ENCODE results near the gene ARPC2. TPM values are rescaled to one million over a fixed set of nuclear protein-coding genes. Genes with fewer than 3 reads are reported as not detected.

ARPC2 gene
- polyA plus RNA-seq, 1 experiment, result 666 TPM

DNA sequence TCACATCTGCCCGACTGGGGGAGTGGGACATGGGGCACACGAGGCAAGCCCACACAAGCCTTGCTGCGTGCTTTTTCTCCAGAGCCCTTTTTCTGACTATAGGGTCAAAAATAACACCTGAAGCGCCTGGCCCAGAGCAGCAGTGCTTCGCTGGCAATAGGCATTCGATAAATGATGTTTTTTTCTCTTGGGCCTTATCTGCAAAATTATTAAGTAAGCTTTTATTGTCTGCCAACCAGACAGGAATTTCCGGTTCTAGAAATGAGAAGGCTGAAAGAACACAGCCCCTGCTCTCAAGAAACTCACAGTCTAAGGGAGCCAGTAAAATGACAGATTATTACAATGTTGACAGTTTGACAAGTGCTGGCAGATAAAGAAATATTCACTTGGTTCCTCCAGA lies 78.0 kb downstream of the ARPC2 start:
- POLR2A ChIA-PET, result interaction anchor here (0.9 to 1.9 kb wide), 2 partner anchors 8 to 97 kb away, joined by 3 to 6 read pairs; no protein-coding TSS in a partner anchor
- Histone ChIP-seq H3K27me3 (ENCODE audit: control insufficient read depth, insufficient read depth, low read length) (no peaks in the 10 kb centered on the region), H3K4me3 (ENCODE audit: low read depth, low read length) (no peak overlapping the region), H3K9me3 (ENCODE audit: control insufficient read depth, insufficient read depth, low read length) (no peaks in the 10 kb centered on the region), H3K27ac (ENCODE audit: low read depth, low read length) (no peak overlapping the region)
- no peak for DNase-seq (ENCODE audit: low read depth, low spot score)
- CTCF ChIA-PET, result interaction anchor here (0.6 to 4.1 kb wide), 3 partner anchors 62 to 101 kb away, joined by 4 to 19 read pairs (median 9); partner anchors contain the start of gene CATIP
- TF ChIP-seq, protein P1, sequence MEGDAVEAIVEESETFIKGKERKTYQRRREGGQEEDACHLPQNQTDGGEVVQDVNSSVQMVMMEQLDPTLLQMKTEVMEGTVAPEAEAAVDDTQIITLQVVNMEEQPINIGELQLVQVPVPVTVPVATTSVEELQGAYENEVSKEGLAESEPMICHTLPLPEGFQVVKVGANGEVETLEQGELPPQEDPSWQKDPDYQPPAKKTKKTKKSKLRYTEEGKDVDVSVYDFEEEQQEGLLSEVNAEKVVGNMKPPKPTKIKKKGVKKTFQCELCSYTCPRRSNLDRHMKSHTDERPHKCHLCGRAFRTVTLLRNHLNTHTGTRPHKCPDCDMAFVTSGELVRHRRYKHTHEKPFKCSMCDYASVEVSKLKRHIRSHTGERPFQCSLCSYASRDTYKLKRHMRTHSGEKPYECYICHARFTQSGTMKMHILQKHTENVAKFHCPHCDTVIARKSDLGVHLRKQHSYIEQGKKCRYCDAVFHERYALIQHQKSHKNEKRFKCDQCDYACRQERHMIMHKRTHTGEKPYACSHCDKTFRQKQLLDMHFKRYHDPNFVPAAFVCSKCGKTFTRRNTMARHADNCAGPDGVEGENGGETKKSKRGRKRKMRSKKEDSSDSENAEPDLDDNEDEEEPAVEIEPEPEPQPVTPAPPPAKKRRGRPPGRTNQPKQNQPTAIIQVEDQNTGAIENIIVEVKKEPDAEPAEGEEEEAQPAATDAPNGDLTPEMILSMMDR (IDR thresholded peaks at IDR 0.05; ENCODE audit: low read depth, low read length), result no peak

DNA sequence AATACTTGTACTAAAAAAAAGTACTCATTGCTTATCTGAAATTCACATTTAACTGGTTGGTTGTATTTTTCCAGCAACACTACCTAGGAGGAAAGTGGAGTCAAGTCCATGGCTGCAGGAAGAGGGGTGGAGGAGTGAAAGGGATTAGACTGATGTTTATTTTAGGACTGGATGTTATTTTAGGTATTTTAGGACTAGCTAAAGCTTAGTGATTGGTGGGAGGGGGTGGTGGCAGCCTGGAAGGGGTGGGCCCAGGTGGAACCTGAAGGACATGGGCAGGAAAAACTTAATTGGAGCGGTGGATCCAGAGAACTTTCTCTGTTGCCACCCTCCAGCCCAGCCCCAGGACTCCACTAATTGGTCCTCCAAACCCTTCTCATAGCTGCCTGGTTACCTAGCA lies 79.2 kb downstream of the ARPC2 start:
- Histone ChIP-seq H3K9me3 (ENCODE audit: control insufficient read depth, insufficient read depth, low read length) (no peaks in the 10 kb centered on the region), H3K4me3 (ENCODE audit: low read depth, low read length) (no peak overlapping the region), H3K27ac (ENCODE audit: low read depth, low read length) (no peak overlapping the region), H3K27me3 (ENCODE audit: control insufficient read depth, insufficient read depth, low read length) (no peaks in the 10 kb centered on the region)
- POLR2A ChIA-PET, result interaction anchor here (1.9 kb wide), 1 partner anchor 9 kb away, joined by 6 read pairs; no protein-coding TSS in a partner anchor
- DNase-seq (ENCODE audit: low read depth, low spot score), result no peak
- TF ChIP-seq, protein P1 (IDR thresholded peaks at IDR 0.05; ENCODE audit: low read depth, low read length), result no peak
- CTCF ChIA-PET, result interaction anchor here (0.6 to 4.1 kb wide), 4 partner anchors 27 to 100 kb away, joined by 5 to 19 read pairs (median 7); partner anchors contain the start of gene CATIP

DNA sequence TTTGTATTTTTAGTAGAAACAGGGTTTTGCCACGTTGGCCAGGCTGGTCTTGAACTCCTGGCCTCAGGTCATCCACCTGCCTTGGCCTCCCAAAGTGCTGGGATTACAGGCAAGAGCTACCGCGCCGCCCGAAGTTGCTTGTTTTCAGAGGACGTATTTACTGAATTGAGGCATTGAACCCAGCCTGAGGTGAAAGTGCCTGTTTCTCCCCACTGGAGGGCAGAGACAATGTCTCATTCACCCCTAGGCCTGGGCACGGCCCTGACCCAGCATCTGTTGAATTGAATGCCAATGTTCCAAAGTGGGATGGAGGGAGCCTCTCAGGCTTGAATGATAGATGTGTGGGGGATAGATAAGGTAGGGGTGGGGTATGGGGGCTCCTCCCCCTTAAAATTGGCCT lies 79.9 kb downstream of the ARPC2 start:
- no peak overlapping the region for H3K4me3 ChIP-seq (ENCODE audit: low read depth, low read length)
- H3K27ac ChIP-seq (ENCODE audit: low read depth, low read length), result no peak overlapping the region
- POLR2A ChIA-PET, result interaction anchor here (0.6 to 1.9 kb wide), 3 partner anchors 10 to 24 kb away, joined by 3 to 6 read pairs (median 4); no protein-coding TSS in a partner anchor
- CTCF ChIA-PET, result interaction anchor here (2.1 to 4.1 kb wide), 2 partner anchors 60 to 99 kb away, joined by 9 to 19 read pairs; partner anchors contain the start of gene CATIP
- H3K27me3 ChIP-seq (ENCODE audit: control insufficient read depth, insufficient read depth, low read length), result no peaks in the 10 kb centered on the region
- no peak for DNase-seq (ENCODE audit: low read depth, low spot score)
- no peaks in the 10 kb centered on the region for H3K9me3 ChIP-seq (ENCODE audit: control insufficient read depth, insufficient read depth, low read length)
- TF ChIP-seq, protein P1 (IDR thresholded peaks at IDR 0.05; ENCODE audit: low read depth, low read length), result no peak

DNA sequence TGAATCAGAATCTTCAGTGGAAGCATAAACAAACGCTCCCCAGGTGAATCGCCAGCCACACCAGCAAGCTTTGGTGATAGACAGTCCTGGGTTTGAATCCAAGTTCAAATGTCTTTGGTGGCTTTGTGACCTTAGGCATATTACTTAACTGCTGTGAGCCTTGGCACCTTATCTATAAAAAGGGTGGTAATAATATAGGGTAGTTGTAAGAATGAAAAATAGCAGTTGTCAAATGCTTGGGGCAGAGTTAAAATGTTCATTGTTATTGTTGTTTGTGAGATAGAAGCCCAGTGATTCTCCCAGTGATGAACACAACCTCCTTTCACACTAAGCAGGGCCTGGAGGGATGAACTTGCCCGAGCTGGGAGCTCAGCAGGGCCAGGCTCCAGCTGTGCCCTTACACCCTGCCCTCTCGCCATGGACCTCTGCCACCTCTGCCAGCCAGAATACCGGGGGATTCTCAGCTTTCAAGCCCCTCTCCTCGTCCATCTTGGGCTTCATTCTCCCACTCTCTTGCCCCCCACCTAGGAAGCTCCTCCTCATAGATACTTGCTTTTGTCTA lies 81.4 kb downstream of the ARPC2 start:
- ChIA-PET POLR2A (interaction anchor here (1.4 kb wide), 1 partner anchor 98 kb away, joined by 5 read pairs; no protein-coding TSS in a partner anchor), CTCF (interaction anchor here (0.6 to 5.1 kb wide), 3 partner anchors 58 to 168 kb away, joined by 3 to 49 read pairs (median 7); partner anchors contain the start of gene CATIP)
- DNase-seq (ENCODE audit: low read depth, low spot score), result no peak
- Histone ChIP-seq H3K4me3 (ENCODE audit: low read depth, low read length) (no peak overlapping the region), H3K27me3 (ENCODE audit: control insufficient read depth, insufficient read depth, low read length) (no peaks in the 10 kb centered on the region), H3K9me3 (ENCODE audit: control insufficient read depth, insufficient read depth, low read length) (no peaks in the 10 kb centered on the region), H3K27ac (ENCODE audit: low read depth, low read length) (no peak overlapping the region)
- TF ChIP-seq, protein P1 (IDR thresholded peaks at IDR 0.05; ENCODE audit: low read depth, low read length), result no peak

DNA sequence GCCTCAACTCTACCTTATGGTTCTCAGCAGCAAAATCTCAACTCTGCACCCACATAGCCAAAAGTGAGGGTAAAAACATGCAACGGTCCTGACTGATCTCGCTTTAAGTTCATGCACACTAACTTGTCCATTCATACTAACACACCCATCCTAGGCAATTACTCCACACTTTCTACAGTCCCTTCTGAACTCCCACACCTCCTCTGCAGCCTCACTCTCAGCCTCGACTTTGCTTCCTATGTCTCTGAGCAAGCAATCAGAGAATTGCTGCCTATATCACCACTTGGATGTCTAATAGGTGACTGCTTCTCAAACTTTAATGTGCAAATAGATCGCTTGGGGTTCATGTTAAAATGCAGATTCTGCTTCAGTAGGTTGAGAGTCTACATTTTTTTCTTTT lies 83.2 kb downstream of the ARPC2 start:
- Histone ChIP-seq H3K27me3 (ENCODE audit: control insufficient read depth, insufficient read depth, low read length) (no peaks in the 10 kb centered on the region), H3K9me3 (ENCODE audit: control insufficient read depth, insufficient read depth, low read length) (no peaks in the 10 kb centered on the region), H3K27ac (ENCODE audit: low read depth, low read length) (no peak overlapping the region), H3K4me3 (ENCODE audit: low read depth, low read length) (no peak overlapping the region)
- CTCF ChIA-PET, result interaction anchor here (0.5 to 5.1 kb wide), 3 partner anchors 28 to 283 kb away, joined by 3 to 49 read pairs (median 5); no protein-coding TSS in a partner anchor
- POLR2A ChIA-PET, result no interaction called here
- DNase-seq (ENCODE audit: low read depth, low spot score), result no peak
- TF ChIP-seq, protein P1 (IDR thresholded peaks at IDR 0.05; ENCODE audit: low read depth, low read length), result no peak
